Adipocyte (in vitro differentiated cells): ENCODE measurements around the gene MEI4.

Experiments
- DNase-seq: peaks from one replicate; pipeline ENCODE4 v3.0.0-alpha.2; 2015; ENCODE audit warnings: low read depth
- H3K27me3 ChIP-seq: replicated peaks from 2 replicates; pipeline ENCODE4 v1.7.0; 2013; ENCODE audit warnings: mild to moderate bottlenecking, low read length, moderate library complexity; ENCODE audit not compliant: control insufficient read depth, insufficient read depth
- H3K36me3 ChIP-seq: 2 replicates; pipeline ENCODE4 v1.7.0; 2013; ENCODE audit warnings: low read length, mild to moderate bottlenecking, moderate library complexity; ENCODE audit not compliant: control insufficient read depth, insufficient read depth, severe bottlenecking
- H3K4me1 ChIP-seq: 2 replicates; pipeline ENCODE4 v1.7.0; 2013; ENCODE audit warnings: mild to moderate bottlenecking, low read length, moderate library complexity; ENCODE audit not compliant: control insufficient read depth, insufficient read depth
- H3K4me3 ChIP-seq: 2 replicates; pipeline ENCODE4 v1.7.0; 2013; ENCODE audit warnings: mild to moderate bottlenecking, low read length, moderate library complexity
- H3K9ac ChIP-seq: 2 replicates; pipeline ENCODE4 v1.7.0; 2013; ENCODE audit warnings: mild to moderate bottlenecking, low read length, moderate library complexity
- H3K9me3 ChIP-seq: 2 replicates; pipeline ENCODE4 v1.7.0; 2013; ENCODE audit warnings: mild to moderate bottlenecking, low read length, moderate library complexity; ENCODE audit not compliant: control insufficient read depth

MEI4 gene

GRCh38 chr6:77876300-77876699 is 223.5 kb downstream of the MEI4 start:
- Histone ChIP-seq H3K27me3 (no peaks in the 10 kb centered on the region), H3K9ac (no peak overlapping the region), H3K4me3 (no peak overlapping the region), H3K9me3 (no peaks in the 10 kb centered on the region), H3K36me3 (no peaks in the 10 kb centered on the region), H3K4me1 (no peaks in the 10 kb centered on the region)
- DNase-seq: no peak

- no peaks in the 10 kb centered on the region for H3K36me3 ChIP-seq
- H3K4me1 ChIP-seq: no peaks in the 10 kb centered on the region
- DNase-seq: no peak
- no peaks in the 10 kb centered on the region for H3K9me3 ChIP-seq
- H3K9ac ChIP-seq: no peak overlapping the region
- H3K4me3 ChIP-seq: no peak overlapping the region
- H3K27me3 ChIP-seq: no peaks in the 10 kb centered on the region
Observed at GRCh38 chr6:77879527-77879926, 226.7 kb downstream of the MEI4 start.

GRCh38 chr6:77880501-77880900 is 227.7 kb downstream of the MEI4 start:
- Histone ChIP-seq H3K4me1 (no peaks in the 10 kb centered on the region), H3K36me3 (no peaks in the 10 kb centered on the region), H3K27me3 (no peaks in the 10 kb centered on the region), H3K9me3 (no peaks in the 10 kb centered on the region), H3K9ac (no peak overlapping the region), H3K4me3 (no peak overlapping the region)
- DNase-seq: peak; percentile 1

GRCh38 chr6:77883851-77884250 is 231.0 kb downstream of the MEI4 start:
- H3K4me3 ChIP-seq: no peak overlapping the region
- no peaks in the 10 kb centered on the region for H3K36me3 ChIP-seq
- DNase-seq: no peak
- no peaks in the 10 kb centered on the region for H3K4me1 ChIP-seq
- no peaks in the 10 kb centered on the region for H3K27me3 ChIP-seq
- no peaks in the 10 kb centered on the region for H3K9me3 ChIP-seq
- no peak overlapping the region for H3K9ac ChIP-seq

- H3K27me3 ChIP-seq: no peaks in the 10 kb centered on the region
- no peaks in the 10 kb centered on the region for H3K4me1 ChIP-seq
- no peak for DNase-seq
- H3K4me3 ChIP-seq: no peak overlapping the region
- no peak overlapping the region for H3K9ac ChIP-seq
- H3K36me3 ChIP-seq: no peaks in the 10 kb centered on the region
- no peaks in the 10 kb centered on the region for H3K9me3 ChIP-seq
Observed at GRCh38 chr6:77893391-77893790, 240.6 kb downstream of the MEI4 start.

- no peak for DNase-seq
- H3K4me3 ChIP-seq: no peak overlapping the region
- H3K36me3 ChIP-seq: no peaks in the 10 kb centered on the region
- no peak overlapping the region for H3K9ac ChIP-seq
- H3K9me3 ChIP-seq: peaks cover 3% of the 10 kb centered on the region
- no peaks in the 10 kb centered on the region for H3K27me3 ChIP-seq
- no peaks in the 10 kb centered on the region for H3K4me1 ChIP-seq
Observed at GRCh38 chr6:77906070-77906469, 253.2 kb downstream of the MEI4 start.

- Histone ChIP-seq H3K9ac (no peak overlapping the region), H3K36me3 (no peaks in the 10 kb centered on the region), H3K9me3 (peaks cover 27% of the 10 kb centered on the region), H3K27me3 (no peaks in the 10 kb centered on the region), H3K4me3 (no peak overlapping the region), H3K4me1 (no peaks in the 10 kb centered on the region)
- DNase-seq: no peak
Observed at GRCh38 chr6:77910826-77911225, 258.0 kb downstream of the MEI4 start.

GRCh38 chr6:77926198-77926751 is 273.4 kb downstream of the MEI4 start:
- Histone ChIP-seq H3K36me3 (no peaks in the 10 kb centered on the region), H3K27me3 (no peaks in the 10 kb centered on the region), H3K4me1 (no peaks in the 10 kb centered on the region), H3K9ac (no peak overlapping the region), H3K9me3 (no peaks in the 10 kb centered on the region), H3K4me3 (no peak overlapping the region)
- no peak for DNase-seq

- H3K4me1 ChIP-seq: no peaks in the 10 kb centered on the region
- H3K27me3 ChIP-seq: no peaks in the 10 kb centered on the region
- H3K9me3 ChIP-seq: no peaks in the 10 kb centered on the region
- no peak for DNase-seq
- no peak overlapping the region for H3K9ac ChIP-seq
- no peaks in the 10 kb centered on the region for H3K36me3 ChIP-seq
- H3K4me3 ChIP-seq: no peak overlapping the region
Observed at GRCh38 chr6:77930382-77930781, 277.5 kb downstream of the MEI4 start.

GRCh38 chr6:77930952-77931351 is 278.1 kb downstream of the MEI4 start:
- DNase-seq: no peak
- no peak overlapping the region for H3K9ac ChIP-seq

GRCh38 chr6:77962070-77962469 is 309.2 kb downstream of the MEI4 start:
- no peak overlapping the region for H3K4me3 ChIP-seq
- H3K9me3 ChIP-seq: peaks cover 8% of the 10 kb centered on the region
- no peak for DNase-seq
- H3K27me3 ChIP-seq: no peaks in the 10 kb centered on the region
- no peaks in the 10 kb centered on the region for H3K36me3 ChIP-seq
- H3K4me1 ChIP-seq: no peaks in the 10 kb centered on the region
- no peak overlapping the region for H3K9ac ChIP-seq

More at GRCh38 chr6:77930952-77931351, 278.1 kb downstream of the MEI4 start:
- no peaks in the 10 kb centered on the region for H3K4me1 ChIP-seq
- H3K36me3 ChIP-seq: no peaks in the 10 kb centered on the region
- H3K4me3 ChIP-seq: no peak overlapping the region
- no peaks in the 10 kb centered on the region for H3K9me3 ChIP-seq
- H3K27me3 ChIP-seq: no peaks in the 10 kb centered on the region

- DNase-seq: no peak
- no peaks in the 10 kb centered on the region for H3K27me3 ChIP-seq
- no peaks in the 10 kb centered on the region for H3K36me3 ChIP-seq
- H3K9ac ChIP-seq: no peak overlapping the region
- no peaks in the 10 kb centered on the region for H3K4me1 ChIP-seq
- H3K4me3 ChIP-seq: no peak overlapping the region
- H3K9me3 ChIP-seq: peaks cover 8% of the 10 kb centered on the region
Observed at GRCh38 chr6:77965449-77965848, 312.6 kb downstream of the MEI4 start.
